ENCODE measurements around the gene LUZP1.
"Not testable (repeated sequence)": the region's sequence is repeated elsewhere in the genome, so short reads cannot be mapped to it uniquely, and the experiment has no call there.

Gene LUZP1

GRCh38 chr1:23200883-23201282 lies 32.2 kb upstream of the LUZP1 start:
- DNase-seq (ENCODE audit: low read depth, low spot score) = no peak

GRCh38 chr1:23198373-23198772 lies 29.7 kb upstream of the LUZP1 start:
- DNase-seq (ENCODE audit: low read depth, low spot score) = peak; percentile 92
- in situ Hi-C loops (cut with HindIII; ENCODE audit: low sequenced_read_pairs) = no loop called here
- no peak overlapping the region for H3K4me3 ChIP-seq (ENCODE audit: low read depth, low read length)
- TF ChIP-seq CTCF (IDR thresholded peaks at IDR 0.05; ENCODE audit: low read depth, low read length) = no peak

More at GRCh38 chr1:23200883-23201282, 32.2 kb upstream of the LUZP1 start:
- TF ChIP-seq CTCF (IDR thresholded peaks at IDR 0.05; ENCODE audit: low read depth, low read length) = no peak
- no peak overlapping the region for H3K4me3 ChIP-seq (ENCODE audit: low read depth, low read length)
- in situ Hi-C loops (cut with HindIII; ENCODE audit: low sequenced_read_pairs) = no loop called here

GRCh38 chr1:23196627-23197328 lies 28.1 kb upstream of the LUZP1 start:
- no peak overlapping the region for H3K4me3 ChIP-seq (ENCODE audit: low read depth, low read length)
- peak; percentile 99 for DNase-seq (ENCODE audit: low read depth, low spot score)
- no peak for TF ChIP-seq CTCF (IDR thresholded peaks at IDR 0.05; ENCODE audit: low read depth, low read length)
- in situ Hi-C loops (cut with HindIII; ENCODE audit: low sequenced_read_pairs) = no loop called here

- H3K4me3 ChIP-seq (ENCODE audit: low read depth, low read length) = no peak overlapping the region
- no peak for TF ChIP-seq CTCF (IDR thresholded peaks at IDR 0.05; ENCODE audit: low read depth, low read length)
- in situ Hi-C loops (cut with HindIII; ENCODE audit: low sequenced_read_pairs) = no loop called here
- peak; percentile 97 for DNase-seq (ENCODE audit: low read depth, low spot score)
Observed at GRCh38 chr1:23194119-23194984, 25.7 kb upstream of the LUZP1 start.

GRCh38 chr1:23193391-23194118 lies 24.9 kb upstream of the LUZP1 start:
- DNase-seq (ENCODE audit: low read depth, low spot score) = no peak
- in situ Hi-C loops (cut with HindIII; ENCODE audit: low sequenced_read_pairs) = no loop called here
- H3K4me3 ChIP-seq (ENCODE audit: low read depth, low read length) = no peak overlapping the region
- no peak for TF ChIP-seq CTCF (IDR thresholded peaks at IDR 0.05; ENCODE audit: low read depth, low read length)

- in situ Hi-C loops (cut with HindIII; ENCODE audit: low sequenced_read_pairs) = no loop called here
- TF ChIP-seq CTCF (IDR thresholded peaks at IDR 0.05; ENCODE audit: low read depth, low read length) = no peak
- no peak for DNase-seq (ENCODE audit: low read depth, low spot score)
- H3K4me3 ChIP-seq (ENCODE audit: low read depth, low read length) = no peak overlapping the region
Observed at GRCh38 chr1:23191199-23191598, 22.5 kb upstream of the LUZP1 start.

GRCh38 chr1:23188936-23189452 lies 20.3 kb upstream of the LUZP1 start:
- in situ Hi-C loops (cut with HindIII; ENCODE audit: low sequenced_read_pairs) = loop anchor here (10.0 kb wide), 1 partner anchor 94 kb away; no protein-coding TSS in a partner anchor
- H3K4me3 ChIP-seq (ENCODE audit: low read depth, low read length) = not testable (repeated sequence)
- peak; percentile 95 for DNase-seq (ENCODE audit: low read depth, low spot score)

All from astrocyte of the spinal cord (primary cell).